GM23248 (cell line): Measurements from ENCODE around the gene TPO.

Experiments used
- EZH2 ChIP-seq: fragments of 200-600 bp; sonication (generic); IDR thresholded peaks from 2 replicates; pipeline ENCODE4 v1.6.1; 2018; ENCODE audit warnings: antibody characterized with exemption, mild to moderate bottlenecking; ENCODE audit not compliant: insufficient read depth, poor library complexity, severe bottlenecking
- EZH2phosphoT487 ChIP-seq: fragments of 200-600 bp; sonication (generic); IDR thresholded peaks from 2 replicates; pipeline ENCODE4 v1.6.1; 2018; ENCODE audit warnings: antibody characterized with exemption, moderate library complexity, mild to moderate bottlenecking, low read depth; ENCODE audit not compliant: insufficient read depth

- no peak for TF ChIP-seq EZH2phosphoT487
- TF ChIP-seq EZH2, result no peak
Measured at GRCh38 chr2:1450915-1451314, 37.7 kb downstream of the TPO start.
